Subcutaneous adipose tissue (tissue), 4 donors: ENCODE data around the gene IGSF3. TPM values are rescaled to one million over a fixed set of nuclear protein-coding genes. Genes with fewer than 3 reads are reported as not detected.

Source experiments
- CTCF ChIP-seq: fragments of 450-650 bp; IDR thresholded peaks from one replicate; pipeline ENCODE4 v1.5.1; 2016; ENCODE audit warnings: low read depth, mild to moderate bottlenecking, control low read depth, antibody characterized with exemption, moderate library complexity
- total RNA-seq, 4 donors: library from RNA; depleted of rRNA; stranded (reverse); fragments of >200 nt; gene quantifications; one replicate each; pipeline ENCODE4 v1.1.0, GENCODE V29; 2016

Gene IGSF3
- total RNA-seq, 4 donors from 2014 or later: 1.5 to 2.2 (median 1.8) TPM

- TF ChIP-seq CTCF: no peak
These were observed 108.2 kb downstream of the IGSF3 start for GRCh38 chr1:116559304-116559761.

- TF ChIP-seq CTCF: no peak
These were observed 109.0 kb downstream of the IGSF3 start for GRCh38 chr1:116558571-116558970.

GRCh38 chr1:116558140-116558549, 109.4 kb downstream of the IGSF3 start:
- no peak for TF ChIP-seq CTCF

- no peak for TF ChIP-seq CTCF
These were observed 110.1 kb downstream of the IGSF3 start for GRCh38 chr1:116557323-116557878.

- no peak for TF ChIP-seq CTCF
These were observed 111.1 kb downstream of the IGSF3 start for GRCh38 chr1:116556289-116557006.

- no peak for TF ChIP-seq CTCF
These were observed 112.6 kb downstream of the IGSF3 start for GRCh38 chr1:116554924-116555323.

- no peak for TF ChIP-seq CTCF
These were observed 114.0 kb downstream of the IGSF3 start for GRCh38 chr1:116553386-116554115.
